Fibroblast of lung (primary cell): ENCODE data around the gene AGRN.

ENCODE experiments used
- EZH2 ChIP-seq: IDR thresholded peaks from 2 replicates; pipeline ENCODE4 v1.5.1; 2012; ENCODE audit warnings: low read length, control low read depth, mild to moderate bottlenecking; ENCODE audit errors: missing control alignments
- TF ChIP-seq, protein P1 (sequence below), 2 donors: IDR thresholded peaks in 1 of 2; conservative IDR thresholded peaks in 1 of 2; 1 replicate in 1 of 2; 2 replicates in 1 of 2; pipeline ENCODE4 v1.5.1; 2011 to 2012; ENCODE audit warnings: low read length in 2 of 2, control low read depth in 1 of 2, inconsistent platforms in 1 of 2, low read depth in 1 of 2, mild to moderate bottlenecking in 1 of 2

DNA sequence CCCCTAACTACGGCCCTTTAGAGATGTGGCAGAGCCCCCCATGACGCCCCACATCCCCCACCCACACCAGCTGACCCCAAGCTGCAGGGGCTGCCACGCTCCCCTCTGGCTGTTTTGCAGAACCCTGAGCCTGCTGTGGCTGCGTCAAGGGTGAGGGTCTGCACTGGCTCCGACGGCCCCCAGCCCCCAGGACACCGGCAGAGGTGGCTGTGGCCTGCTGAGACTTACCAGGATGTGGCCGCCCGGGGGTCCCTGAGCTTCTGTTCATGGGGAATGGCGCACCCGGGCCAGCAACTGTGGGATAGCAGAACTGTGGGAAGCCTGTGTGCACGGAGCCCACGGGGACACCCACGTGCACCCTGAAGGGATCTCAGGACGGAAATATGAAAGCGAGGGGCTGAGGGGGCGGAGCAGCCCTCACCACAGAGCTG, 67.0 kb downstream of the AGRN start:
- TF ChIP-seq, protein P1, sequence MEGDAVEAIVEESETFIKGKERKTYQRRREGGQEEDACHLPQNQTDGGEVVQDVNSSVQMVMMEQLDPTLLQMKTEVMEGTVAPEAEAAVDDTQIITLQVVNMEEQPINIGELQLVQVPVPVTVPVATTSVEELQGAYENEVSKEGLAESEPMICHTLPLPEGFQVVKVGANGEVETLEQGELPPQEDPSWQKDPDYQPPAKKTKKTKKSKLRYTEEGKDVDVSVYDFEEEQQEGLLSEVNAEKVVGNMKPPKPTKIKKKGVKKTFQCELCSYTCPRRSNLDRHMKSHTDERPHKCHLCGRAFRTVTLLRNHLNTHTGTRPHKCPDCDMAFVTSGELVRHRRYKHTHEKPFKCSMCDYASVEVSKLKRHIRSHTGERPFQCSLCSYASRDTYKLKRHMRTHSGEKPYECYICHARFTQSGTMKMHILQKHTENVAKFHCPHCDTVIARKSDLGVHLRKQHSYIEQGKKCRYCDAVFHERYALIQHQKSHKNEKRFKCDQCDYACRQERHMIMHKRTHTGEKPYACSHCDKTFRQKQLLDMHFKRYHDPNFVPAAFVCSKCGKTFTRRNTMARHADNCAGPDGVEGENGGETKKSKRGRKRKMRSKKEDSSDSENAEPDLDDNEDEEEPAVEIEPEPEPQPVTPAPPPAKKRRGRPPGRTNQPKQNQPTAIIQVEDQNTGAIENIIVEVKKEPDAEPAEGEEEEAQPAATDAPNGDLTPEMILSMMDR (conservative IDR thresholded peaks at IDR 0.05 in 1 of 2, IDR thresholded peaks at IDR 0.05 in 1 of 2; ENCODE audit: low read depth in 1 of 2, low read length in 2 of 2), result no peak
- TF ChIP-seq EZH2, result no peak
